ENCODE measurements around the gene TMTC4. TPM values are rescaled to one million over a fixed set of nuclear protein-coding genes. Genes with fewer than 3 reads are reported as not detected.

Gene TMTC4
- total RNA-seq, 1 donor from 2014 or later, result 21.0 TPM

DNA sequence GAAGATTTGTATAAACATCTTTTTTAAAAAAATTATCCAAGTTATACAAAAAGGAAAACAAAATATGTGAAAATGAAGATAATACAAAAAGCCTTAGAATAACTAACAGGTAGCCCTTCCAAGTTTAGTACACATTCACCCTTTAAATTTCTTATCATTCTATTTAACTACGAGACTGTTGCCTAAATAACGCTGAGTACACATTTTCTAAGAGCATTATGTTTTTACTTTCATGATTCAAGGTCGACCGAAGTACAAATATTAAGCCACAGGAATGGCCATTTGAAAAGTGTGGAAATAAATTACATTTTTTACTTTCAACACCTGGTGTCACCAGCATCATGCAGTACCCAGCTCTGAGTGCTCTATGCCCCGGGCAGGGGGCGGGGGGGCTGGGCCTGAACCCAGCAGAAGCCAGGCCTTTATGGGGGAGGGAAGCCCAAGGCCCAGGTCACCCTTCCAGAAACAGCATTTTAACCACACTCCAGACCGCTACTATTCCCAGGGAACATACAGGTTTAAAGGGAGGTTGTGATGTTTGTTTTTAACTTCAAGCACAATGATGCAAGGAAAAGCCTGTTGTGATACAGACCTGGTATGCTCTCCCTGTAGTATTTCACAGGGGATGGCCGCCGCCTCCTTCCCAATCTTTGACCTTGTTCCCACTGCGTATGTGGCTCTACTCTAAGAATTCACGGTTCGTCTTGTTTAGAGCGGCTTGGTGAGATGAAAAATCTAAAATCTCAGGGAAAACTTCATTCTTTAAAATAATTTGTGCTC, 110.0 kb downstream of the TMTC4 start:
- Mint-ChIP-seq H3K4me1 (ENCODE audit: unreplicated experiment) (peaks cover 5% of the 10 kb centered on the region), H3K27ac (ENCODE audit: unreplicated experiment) (no peak overlapping the region), H3K4me3 (ENCODE audit: unreplicated experiment) (no peak overlapping the region), H3K36me3 (ENCODE audit: unreplicated experiment) (peaks cover 1% of the 10 kb centered on the region), H3K27me3 (ENCODE audit: unreplicated experiment) (no peaks in the 10 kb centered on the region), H3K9me3 (ENCODE audit: unreplicated experiment) (no peaks in the 10 kb centered on the region)
- TF ChIP-seq, protein P1, sequence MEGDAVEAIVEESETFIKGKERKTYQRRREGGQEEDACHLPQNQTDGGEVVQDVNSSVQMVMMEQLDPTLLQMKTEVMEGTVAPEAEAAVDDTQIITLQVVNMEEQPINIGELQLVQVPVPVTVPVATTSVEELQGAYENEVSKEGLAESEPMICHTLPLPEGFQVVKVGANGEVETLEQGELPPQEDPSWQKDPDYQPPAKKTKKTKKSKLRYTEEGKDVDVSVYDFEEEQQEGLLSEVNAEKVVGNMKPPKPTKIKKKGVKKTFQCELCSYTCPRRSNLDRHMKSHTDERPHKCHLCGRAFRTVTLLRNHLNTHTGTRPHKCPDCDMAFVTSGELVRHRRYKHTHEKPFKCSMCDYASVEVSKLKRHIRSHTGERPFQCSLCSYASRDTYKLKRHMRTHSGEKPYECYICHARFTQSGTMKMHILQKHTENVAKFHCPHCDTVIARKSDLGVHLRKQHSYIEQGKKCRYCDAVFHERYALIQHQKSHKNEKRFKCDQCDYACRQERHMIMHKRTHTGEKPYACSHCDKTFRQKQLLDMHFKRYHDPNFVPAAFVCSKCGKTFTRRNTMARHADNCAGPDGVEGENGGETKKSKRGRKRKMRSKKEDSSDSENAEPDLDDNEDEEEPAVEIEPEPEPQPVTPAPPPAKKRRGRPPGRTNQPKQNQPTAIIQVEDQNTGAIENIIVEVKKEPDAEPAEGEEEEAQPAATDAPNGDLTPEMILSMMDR (IDR thresholded peaks at IDR 0.05), result no peak
- DNase-seq (ENCODE audit: extremely low spot score, unreplicated experiment), result peak; percentile 49

DNA sequence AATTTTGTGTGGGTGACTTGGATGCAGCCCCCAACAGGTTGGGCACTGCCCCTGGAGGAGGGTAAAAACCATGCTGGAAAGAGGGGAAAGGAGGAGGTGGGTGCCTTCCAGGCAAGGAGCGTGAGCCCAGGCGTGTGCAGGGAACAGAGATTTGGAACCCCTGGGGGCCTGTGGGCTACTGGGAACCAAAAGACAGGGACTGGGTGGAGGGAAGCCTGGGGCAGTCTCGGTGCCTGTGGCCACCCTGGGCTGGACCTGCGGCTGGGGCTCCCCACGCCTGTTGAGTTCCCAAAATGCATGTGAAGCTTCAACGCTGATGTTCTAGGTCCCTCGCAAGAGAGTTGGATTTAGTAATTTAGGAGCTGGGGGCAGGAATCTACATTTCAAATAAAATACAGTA, 110.8 kb downstream of the TMTC4 start:
- Mint-ChIP-seq H3K36me3 (ENCODE audit: unreplicated experiment) (peaks cover 1% of the 10 kb centered on the region), H3K27me3 (ENCODE audit: unreplicated experiment) (no peaks in the 10 kb centered on the region), H3K9me3 (ENCODE audit: unreplicated experiment) (no peaks in the 10 kb centered on the region), H3K4me1 (ENCODE audit: unreplicated experiment) (peaks cover 5% of the 10 kb centered on the region), H3K27ac (ENCODE audit: unreplicated experiment) (no peak overlapping the region), H3K4me3 (ENCODE audit: unreplicated experiment) (no peak overlapping the region)
- DNase-seq (ENCODE audit: extremely low spot score, unreplicated experiment), result peak; percentile 75
- TF ChIP-seq, protein P1 (IDR thresholded peaks at IDR 0.05), result no peak

DNA sequence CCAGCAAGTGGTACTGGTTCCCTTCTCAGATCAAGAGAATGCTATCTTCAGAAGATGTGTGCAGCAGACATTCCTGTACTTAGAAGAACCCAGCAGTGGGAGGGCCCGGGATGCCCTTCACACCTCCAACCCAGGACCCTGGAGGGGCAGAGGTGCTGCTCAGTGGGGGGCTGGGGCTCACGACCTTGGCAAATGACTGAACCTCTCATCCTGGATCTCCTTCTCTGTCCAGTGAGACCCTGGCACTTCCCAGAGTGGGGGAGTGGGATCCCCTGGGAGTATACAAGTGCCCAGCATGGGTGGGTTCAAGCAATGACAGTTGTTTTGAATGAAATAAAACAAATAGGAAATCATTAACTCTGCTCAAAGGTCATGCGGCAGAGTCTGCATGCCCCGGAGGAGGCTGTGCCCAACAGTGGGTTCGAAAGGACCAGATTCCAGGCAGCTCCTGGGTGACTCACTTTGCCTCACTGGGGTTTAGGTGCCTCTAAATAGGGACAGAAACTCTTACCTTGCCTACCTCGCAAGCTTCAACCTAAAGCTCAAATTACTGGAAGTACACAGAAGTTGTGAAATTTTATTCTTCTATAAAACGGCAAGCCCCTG, 112.9 kb downstream of the TMTC4 start:
- Mint-ChIP-seq H3K27ac (ENCODE audit: unreplicated experiment) (no peak overlapping the region), H3K36me3 (ENCODE audit: unreplicated experiment) (peaks cover 1% of the 10 kb centered on the region), H3K4me1 (ENCODE audit: unreplicated experiment) (peaks cover 5% of the 10 kb centered on the region), H3K4me3 (ENCODE audit: unreplicated experiment) (no peak overlapping the region), H3K9me3 (ENCODE audit: unreplicated experiment) (no peaks in the 10 kb centered on the region), H3K27me3 (ENCODE audit: unreplicated experiment) (no peaks in the 10 kb centered on the region)
- peak; percentile 81 for DNase-seq (ENCODE audit: extremely low spot score, unreplicated experiment)
- TF ChIP-seq, protein P1 (IDR thresholded peaks at IDR 0.05), result no peak

DNA sequence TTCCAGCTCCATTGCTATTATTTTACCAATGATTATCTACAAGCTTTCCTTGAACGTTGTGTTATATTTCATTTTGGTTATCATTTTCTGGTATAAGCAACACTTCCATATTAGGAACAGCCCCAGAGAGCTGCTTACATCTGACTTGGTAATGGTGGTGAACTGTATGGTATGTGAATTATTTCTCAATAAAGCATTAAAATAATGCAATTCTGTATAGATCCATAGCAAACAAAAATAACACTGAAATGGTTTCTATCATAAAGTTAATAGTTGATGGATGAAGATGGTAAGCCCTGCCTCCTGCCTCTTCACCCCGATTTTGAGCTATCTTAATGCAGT, 113.5 kb downstream of the TMTC4 start:
- Mint-ChIP-seq H3K9me3 (ENCODE audit: unreplicated experiment) (no peaks in the 10 kb centered on the region), H3K36me3 (ENCODE audit: unreplicated experiment) (no peaks in the 10 kb centered on the region), H3K4me1 (ENCODE audit: unreplicated experiment) (peaks cover 5% of the 10 kb centered on the region), H3K27ac (ENCODE audit: unreplicated experiment) (no peak overlapping the region), H3K27me3 (ENCODE audit: unreplicated experiment) (no peaks in the 10 kb centered on the region), H3K4me3 (ENCODE audit: unreplicated experiment) (no peak overlapping the region)
- no peak for DNase-seq (ENCODE audit: extremely low spot score, unreplicated experiment)
- TF ChIP-seq, protein P1 (IDR thresholded peaks at IDR 0.05), result no peak

DNA sequence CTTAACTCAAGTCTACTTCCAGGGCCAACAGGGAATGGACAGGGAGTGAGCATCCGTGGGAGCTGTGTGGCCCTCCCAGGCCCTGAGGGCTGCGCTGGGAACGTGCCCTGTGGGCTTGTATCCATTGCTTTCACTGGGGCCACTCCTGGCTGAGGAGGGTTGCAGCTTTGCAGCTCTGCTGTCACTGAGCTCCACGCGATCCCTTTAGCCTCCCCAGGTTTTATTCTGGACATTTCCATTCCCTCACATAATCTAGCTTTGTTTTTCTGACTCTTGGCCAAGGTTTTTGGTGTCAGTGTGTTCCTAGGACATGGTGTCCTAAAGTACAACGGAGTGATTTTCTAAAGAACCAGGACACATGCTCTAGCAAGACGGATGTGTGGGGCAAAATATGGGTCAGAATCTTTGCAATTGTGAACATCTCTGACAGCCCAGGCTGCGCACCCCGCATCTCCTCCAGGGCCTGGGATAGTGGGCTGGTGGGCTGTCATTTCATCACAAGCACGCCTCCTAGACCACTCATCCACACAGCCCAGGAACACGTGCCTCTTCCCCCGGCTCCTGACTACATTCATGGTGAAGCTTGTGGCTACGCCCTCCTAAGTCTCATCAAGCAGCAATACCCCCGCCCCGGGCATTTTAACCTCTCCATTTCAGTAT, 114.0 kb downstream of the TMTC4 start:
- H3K4me1 Mint-ChIP-seq (ENCODE audit: unreplicated experiment), result peaks cover 5% of the 10 kb centered on the region
- peaks cover under 1% of the 10 kb centered on the region for H3K36me3 Mint-ChIP-seq (ENCODE audit: unreplicated experiment)
- no peak overlapping the region for H3K4me3 Mint-ChIP-seq (ENCODE audit: unreplicated experiment)
- no peaks in the 10 kb centered on the region for H3K9me3 Mint-ChIP-seq (ENCODE audit: unreplicated experiment)
- H3K27ac Mint-ChIP-seq (ENCODE audit: unreplicated experiment), result no peak overlapping the region
- DNase-seq (ENCODE audit: extremely low spot score, unreplicated experiment), result peak; percentile 56
- no peaks in the 10 kb centered on the region for H3K27me3 Mint-ChIP-seq (ENCODE audit: unreplicated experiment)
- TF ChIP-seq, protein P1 (IDR thresholded peaks at IDR 0.05), result no peak
